HG03196 (cell line): ENCODE measurements around the gene TUBA1C.
A peak's percentile ranks its signal among the peaks of the same experiment; 100 is the strongest.

Experiments
- ATAC-seq: cut with Tn5 transposase; IDR thresholded peaks from one replicate; pipeline ENCODE4 v1.9.1; 2021; ENCODE audit not compliant: unreplicated experiment

TUBA1C gene

GRCh38 chr12:49264873-49265792, at the start of gene TUBA1C:
Gene TUBA1C, plus strand, starts transcription at chr12:49265082. Its CDS starts 100 bp downstream, at chr12:49265182.
- ATAC-seq, result peak; percentile 88

DNA sequence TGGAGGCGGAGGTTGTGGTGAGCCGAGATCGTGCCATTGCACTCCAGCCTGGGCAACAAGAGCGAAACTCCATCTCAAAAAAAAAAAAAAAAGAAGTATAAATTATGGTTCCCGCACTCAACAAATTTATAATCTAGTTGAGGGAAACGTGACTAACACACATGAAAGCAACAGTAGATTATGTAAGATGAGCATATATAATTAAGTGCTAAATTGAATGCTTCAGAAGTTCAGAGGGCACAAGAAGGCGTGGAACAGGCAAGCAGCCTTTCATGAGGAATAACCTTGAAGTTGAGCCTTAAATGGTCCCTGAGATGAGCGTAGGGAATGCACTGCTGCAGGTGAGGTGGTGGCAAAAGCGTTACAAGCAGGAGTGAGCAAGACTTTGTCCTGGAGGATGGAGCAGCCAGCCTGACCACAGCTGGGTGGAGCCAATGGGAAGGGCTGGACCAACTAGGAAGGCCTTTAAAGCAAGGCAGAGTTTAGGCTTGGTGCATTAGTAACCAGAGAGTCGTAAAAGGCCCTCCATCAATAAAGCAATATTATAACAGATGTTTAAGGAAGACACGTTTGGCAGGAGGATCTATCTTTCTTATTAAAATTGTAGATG, 45.4 kb upstream of the TUBA1C start:
- no peak for ATAC-seq

DNA sequence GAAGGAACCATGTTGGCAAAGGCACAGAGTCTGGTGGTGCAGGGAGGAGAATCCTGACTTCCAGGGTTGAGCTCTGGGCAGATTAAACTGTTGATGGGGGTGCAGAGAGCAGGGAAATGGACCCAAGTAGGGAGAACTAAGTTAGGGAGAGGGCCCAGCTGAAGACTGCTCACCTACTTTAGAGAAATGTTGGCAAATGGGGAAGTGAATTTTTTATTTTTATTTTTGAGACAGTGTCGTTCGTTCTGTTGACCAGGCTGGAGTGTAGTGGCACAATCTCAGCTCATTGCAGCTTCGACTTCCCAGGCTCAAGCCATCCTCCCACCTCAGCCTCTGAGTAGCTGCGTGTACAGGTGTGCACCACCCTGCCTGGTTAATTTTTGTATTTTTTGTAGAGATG, 43.9 kb upstream of the TUBA1C start:
- ATAC-seq, result no peak

GRCh38 chr12:49223122-49223521, 41.8 kb upstream of the TUBA1C start:
- no peak for ATAC-seq

DNA sequence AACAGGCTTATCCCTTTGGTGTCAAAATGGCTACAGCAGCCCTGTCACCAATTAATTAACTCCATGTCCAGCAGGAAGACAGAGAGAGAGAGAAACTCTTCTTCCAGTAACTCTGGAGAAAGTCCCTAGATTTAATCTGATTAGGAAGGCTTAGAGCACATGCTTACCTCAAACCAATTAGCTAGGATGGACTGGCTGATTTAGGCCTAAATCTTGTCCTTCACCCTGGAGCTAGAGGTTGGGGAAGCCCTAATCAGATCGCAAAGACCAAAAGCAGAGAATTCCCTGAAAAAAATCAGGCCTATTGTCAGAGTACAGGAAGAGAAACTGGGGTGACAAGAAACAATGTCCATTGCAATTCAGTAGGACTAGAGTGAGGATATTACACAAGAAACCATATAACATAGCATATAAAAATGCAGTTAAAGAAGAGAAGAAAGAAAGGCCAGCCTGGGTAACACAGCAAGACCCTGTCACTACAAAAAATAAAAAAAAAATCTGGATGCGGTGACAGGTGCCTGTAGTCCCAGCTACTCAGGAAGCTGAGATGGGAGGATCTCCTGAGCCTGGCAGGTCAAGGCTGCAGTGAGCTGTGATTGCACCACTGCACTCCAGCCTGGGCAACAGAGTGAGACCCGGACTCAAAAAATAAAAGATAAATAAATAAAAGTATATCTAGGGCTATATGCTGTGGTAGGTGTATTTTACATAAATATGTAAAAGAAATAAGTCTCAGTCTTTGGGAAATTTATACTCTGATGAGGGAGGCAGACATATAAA, 41.1 kb upstream of the TUBA1C start:
- ATAC-seq, result no peak

DNA sequence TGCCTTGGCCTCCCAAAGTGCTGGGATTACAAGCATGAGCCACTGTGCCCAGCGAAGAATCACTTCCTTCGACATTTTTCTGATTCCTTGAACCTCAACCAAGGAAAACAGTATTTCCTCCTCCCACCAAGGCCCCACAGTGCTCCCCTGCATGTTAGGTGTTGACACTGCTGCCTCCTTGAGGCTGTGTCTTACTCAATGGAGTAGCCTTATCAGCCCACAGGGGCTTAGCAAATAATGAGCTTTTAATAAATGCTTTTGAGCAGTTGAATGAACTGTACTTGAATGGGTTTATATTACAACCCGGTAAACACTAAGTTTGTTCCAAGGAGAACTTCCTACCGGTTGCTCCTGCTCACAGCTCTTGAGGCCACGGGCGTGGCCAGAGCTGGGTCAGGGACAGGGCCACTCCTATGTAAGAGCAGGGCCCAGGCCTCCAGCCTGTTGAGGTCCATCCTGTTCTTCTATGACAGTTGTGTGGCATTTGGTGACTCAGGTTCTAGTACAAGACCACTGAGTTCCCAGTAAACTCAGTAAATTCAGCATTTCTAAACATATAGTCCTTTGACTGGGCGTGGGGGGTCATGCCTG, 39.2 kb upstream of the TUBA1C start:
- ATAC-seq, result no peak

GRCh38 chr12:49227713-49228112, 37.2 kb upstream of the TUBA1C start:
- no peak for ATAC-seq

DNA sequence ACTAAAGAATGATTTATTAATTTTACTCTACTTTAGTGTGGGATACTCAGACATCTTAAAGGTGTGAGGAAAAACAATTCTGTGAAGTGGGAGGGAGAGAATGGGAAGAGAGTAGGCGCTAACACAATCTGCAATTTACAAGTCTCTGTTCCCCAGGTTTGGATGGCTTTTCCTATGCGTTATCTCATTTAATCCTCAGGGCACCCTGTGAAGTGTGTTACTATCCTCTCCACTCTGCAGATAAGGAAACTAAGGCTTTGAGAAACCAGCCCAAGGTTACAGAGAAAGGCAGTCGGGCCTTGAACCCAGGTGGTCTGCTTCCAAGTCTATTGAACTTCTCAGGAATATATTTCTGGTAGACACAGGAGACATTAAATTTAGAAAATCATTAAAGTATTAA, 36.2 kb upstream of the TUBA1C start:
- ATAC-seq, result no peak

DNA sequence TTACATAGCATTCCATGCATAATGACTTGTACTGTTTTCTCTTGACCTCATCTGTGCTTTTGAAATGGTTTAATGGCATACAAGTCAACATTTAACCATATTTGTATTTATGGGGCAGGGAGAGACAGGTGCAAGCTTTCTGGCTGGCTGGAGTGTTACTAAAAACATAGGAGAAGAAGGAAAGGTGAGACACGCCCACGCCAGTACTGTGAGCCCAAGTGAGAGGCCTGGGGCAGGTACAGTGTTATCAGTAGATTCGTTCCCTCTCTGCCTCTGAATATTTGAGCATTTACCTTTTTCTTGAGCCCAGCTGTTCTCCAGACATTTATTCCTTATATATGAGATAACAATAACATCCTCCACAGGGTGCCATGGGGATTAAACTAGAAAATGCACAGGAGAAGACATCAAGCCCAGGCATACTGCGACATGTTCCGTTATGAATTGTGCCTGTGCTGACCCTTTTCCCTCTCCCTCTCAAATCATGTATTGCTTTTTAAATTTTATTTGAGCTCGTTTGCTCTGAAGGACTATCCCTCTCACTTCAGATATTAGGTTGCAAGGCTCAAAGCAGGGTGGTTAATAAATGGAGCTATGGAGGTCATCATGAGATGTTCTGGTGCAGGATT, 34.6 kb upstream of the TUBA1C start:
- ATAC-seq, result no peak

- no peak for ATAC-seq
These were observed 34.1 kb upstream of the TUBA1C start for GRCh38 chr12:49230805-49231194.

DNA sequence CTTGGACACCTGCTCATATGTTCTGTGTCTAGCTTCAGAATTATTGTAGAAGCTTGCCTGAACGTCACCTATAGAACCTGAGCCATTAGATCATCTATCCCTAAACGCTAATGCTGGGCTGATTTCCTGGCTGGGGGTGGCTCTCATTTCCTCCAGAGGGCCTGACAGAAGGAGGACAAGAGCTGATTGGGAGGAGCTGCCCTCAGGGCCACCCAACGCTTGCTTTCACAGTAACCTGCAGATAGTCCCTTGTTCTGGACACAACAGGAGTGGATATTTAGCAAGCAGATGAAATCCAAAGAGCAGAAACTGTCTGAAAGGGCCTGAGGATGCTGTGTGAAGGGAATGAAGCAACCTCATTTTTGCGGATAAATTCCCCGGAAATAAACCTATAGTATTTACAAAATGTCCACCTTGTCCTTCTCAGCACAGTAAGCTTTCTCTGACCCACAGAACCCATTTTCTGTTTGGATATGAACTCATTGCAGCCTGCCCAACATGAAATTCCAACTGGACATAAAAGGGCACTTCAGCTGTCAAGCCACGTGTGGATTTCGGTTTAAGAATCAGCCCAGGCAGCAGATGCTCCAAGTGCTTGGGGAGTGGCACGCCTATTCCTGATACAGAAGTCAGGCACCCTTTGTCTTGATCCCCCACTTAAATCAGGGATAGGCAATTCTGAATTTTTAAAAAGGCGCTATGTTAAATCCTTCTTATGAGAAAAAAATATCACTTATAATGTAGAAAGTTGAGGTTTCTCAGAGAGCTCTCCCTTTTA, 32.8 kb upstream of the TUBA1C start:
- no peak for ATAC-seq

DNA sequence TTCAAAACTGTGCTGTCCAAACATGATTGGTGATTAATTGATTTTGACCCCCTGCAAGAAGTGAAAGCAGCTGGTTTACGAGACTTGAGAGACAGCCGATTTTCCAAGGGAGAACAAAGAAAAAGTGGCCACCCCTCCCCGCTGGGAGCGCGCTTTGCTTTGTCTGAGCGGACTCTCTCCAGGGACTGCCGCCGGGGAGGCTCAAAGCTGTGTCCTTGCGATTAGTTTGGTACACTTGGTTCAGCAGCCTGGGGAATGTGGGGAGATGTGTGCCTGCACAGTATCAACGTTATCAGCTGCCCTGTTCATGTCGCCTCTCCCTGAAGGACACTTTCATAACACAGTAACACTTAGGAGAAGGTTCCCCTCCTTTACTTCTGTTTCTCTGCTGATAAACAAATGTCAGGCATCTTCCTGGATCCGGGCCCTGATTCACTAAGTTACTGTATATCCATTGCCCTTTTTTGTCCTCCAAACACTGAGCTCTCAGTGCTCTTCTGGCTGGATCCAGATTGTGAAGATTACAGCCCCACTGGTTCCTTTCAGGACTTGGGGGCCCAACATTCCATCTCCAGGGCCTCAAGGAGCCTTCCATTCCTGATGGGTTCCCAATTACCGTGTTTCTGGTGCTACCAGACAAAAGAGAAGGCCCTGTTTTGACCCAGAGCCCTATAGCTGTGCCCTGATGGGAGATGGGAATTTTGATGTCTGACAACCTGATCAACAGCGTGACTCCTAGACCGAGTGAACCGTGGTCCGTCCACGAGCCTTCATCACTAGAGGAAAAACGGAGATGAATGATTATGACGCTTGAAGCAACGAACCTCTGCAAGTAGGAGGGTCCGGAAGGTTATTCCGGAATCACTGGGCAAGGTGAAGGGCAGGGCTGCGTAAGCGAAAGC, 31.7 kb upstream of the TUBA1C start:
- ATAC-seq, result no peak

DNA sequence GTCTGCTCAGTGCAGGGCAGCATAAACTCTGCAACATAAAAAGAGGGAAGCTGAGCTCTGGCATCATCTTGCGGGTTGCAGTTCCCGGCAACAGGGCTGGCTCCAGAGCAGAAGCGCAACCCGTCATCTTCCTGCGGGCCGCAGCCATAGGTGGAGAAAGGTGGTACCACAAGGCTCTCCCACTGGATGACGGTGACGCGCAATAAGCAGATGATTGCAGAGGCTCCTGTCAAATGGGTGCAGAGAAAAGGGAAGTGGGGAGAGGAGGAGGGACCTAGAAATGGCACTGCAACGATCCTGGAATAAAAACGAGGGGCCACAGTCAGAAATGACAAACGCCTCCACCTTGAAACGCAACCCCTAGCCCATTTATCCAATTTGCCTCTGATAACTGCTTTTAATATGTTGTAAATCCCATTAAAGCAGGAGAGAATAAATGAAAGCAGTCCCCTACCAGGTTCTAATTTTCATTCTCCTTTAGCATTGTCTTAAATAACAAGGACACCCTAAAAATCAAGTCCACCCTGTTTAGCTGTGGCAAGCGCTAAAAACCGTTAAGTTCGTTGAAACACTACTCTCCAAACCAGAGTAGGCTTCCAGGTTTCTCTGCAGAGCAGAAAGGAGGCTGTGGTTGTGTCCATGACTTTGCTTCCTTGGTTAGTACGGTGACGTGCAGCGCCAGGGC, 30.9 kb upstream of the TUBA1C start:
- ATAC-seq, result no peak

DNA sequence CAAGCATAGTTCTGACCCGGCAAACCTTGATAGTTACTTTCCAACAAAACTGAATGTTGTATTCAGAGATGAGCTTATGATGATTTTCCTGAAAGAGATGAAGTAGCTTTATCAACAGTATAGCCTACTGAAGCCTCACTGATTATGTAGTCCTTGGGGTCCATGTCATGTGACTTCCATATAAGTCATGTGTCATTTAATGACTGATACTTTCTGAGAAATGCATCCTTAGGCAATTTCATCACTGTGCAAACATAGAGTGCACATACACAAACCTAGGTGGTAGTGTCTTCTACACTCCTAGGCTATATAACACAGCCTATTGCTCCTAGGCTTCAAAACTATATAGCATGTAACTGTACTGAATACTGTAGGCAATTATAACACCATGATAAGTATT, 28.5 kb upstream of the TUBA1C start:
- ATAC-seq, result no peak

DNA sequence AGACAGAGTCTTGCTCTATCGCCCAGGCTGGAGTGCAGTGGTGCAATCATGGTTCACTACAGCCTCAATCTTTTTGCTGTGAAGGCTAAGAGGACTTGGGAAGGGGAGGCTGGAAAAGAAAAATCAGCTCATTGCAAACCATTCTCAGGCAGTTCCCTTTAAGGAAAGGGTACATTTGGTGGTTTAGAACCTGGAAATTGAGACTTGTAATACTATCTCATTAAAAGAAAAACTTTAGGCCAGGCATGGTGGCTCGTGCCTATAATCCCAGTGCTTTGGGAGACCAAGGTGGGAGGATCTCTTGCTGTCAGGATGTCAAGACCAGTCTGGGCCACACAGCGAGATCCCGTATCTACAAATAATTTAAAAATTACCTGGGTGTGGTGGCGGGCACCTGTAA, 21.3 kb upstream of the TUBA1C start:
- ATAC-seq, result no peak

GRCh38 chr12:49244176-49244575, 20.7 kb upstream of the TUBA1C start:
- ATAC-seq, result no peak

GRCh38 chr12:49251357-49251756, 13.5 kb upstream of the TUBA1C start:
- no peak for ATAC-seq

DNA sequence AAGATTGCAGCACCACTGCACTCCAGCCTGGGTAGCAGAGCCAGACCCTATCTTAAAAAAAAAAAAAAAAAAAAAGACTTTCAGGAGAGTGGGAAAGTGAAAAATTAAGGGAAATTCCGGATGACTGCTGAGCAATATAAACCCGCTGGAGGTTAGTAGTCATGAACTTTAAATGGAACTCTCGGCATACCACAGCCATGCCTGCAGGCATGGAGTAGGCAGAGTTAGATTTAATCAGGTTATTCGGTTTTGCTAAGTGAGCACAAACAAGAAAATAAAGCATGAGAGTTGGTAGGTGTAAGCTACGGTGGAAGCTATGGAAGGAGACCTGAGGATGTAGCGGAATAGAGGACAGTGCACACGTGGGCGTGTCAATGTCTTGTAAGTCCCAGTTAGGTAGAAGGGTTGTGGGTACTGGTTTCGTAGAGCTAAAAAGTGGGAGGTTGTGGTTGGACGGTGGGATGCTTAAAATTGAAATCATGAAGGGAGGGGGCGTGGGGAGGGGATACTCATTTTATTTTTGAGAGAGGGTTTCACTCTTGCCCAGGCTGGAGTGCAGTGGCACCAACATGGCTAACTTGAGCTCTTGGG, 11.8 kb upstream of the TUBA1C start:
- ATAC-seq, result no peak
